Caki2 (cell line): Measurements from ENCODE around the gene UFM1. TPM values are rescaled to one million over a fixed set of nuclear protein-coding genes. Genes with fewer than 3 reads are reported as not detected.

Experiments
- DNase-seq: peaks from one replicate; pipeline ENCODE4 v3.0.0-alpha.2; 2015; ENCODE audit warnings: low read depth
- in situ Hi-C: cut with HindIII; loops from 2 replicates; pipeline ENCODE4 v1.10.0; 2016; ENCODE audit warnings: low sequenced_read_pairs, low pct_unique_long_range_greater_than_20kb, mixed read lengths
- total RNA-seq: library from RNA; depleted of rRNA; stranded (reverse); fragments of >200 nt; shearing (Covaris generic); gene quantifications from 2 replicates; pipeline ENCODE4 v1.2.3, GENCODE V29; 2014; ENCODE audit warnings: low replicate concordance

The UFM1 gene
- total RNA-seq, 1 experiment from 2014 or later = 48.7 TPM

- in situ Hi-C loops = no loop called here
- no peak for DNase-seq
Observed at GRCh38 chr13:38399535-38399934, 49.9 kb downstream of the UFM1 start.

- in situ Hi-C loops = no loop called here
- DNase-seq = no peak
Observed at GRCh38 chr13:38401276-38401675, 51.6 kb downstream of the UFM1 start.

GRCh38 chr13:38405216-38405615 is 55.6 kb downstream of the UFM1 start:
- DNase-seq = no peak
- in situ Hi-C loops = no loop called here

GRCh38 chr13:38409771-38410170 is 60.1 kb downstream of the UFM1 start:
- no peak for DNase-seq
- in situ Hi-C loops = no loop called here

- no peak for DNase-seq
- in situ Hi-C loops = no loop called here
Observed at GRCh38 chr13:38412266-38412665, 62.6 kb downstream of the UFM1 start.
